ENCODE results near the gene ACVR2A. TPM values are rescaled to one million over a fixed set of nuclear protein-coding genes. Genes with fewer than 3 reads are reported as not detected.

ACVR2A gene
- total RNA-seq, 1 experiment from 2014 or later: 15.7 TPM

- BruUV-seq (replicated peaks): no TSS peak
- peak in 1 of 2 experiments; percentile 1 for TF ChIP-seq CTCF (IDR thresholded peaks at IDR 0.05; ENCODE audit: insufficient read depth in 1 of 2, low read depth in 1 of 2, low read length in 1 of 2, severe bottlenecking in 1 of 2, unreplicated experiment in 1 of 2)
- H3K4me1 ChIP-seq: peaks cover 8% of the 10 kb centered on the region; the same call in 1 of the 2 replicates
- H3K36me3 Mint-ChIP-seq (ENCODE audit: insufficient read depth, unreplicated experiment): peaks cover 14% of the 10 kb centered on the region
- peak; percentile 92 to 97 for DNase-seq
- H3K9me3 Mint-ChIP-seq (ENCODE audit: unreplicated experiment): no peaks in the 10 kb centered on the region
- POLR2A ChIA-PET: interaction anchor here (0.6 to 1.6 kb wide), 5 partner anchors 28 to 83 kb away, joined by 3 to 5 read pairs (median 3); no protein-coding TSS in a partner anchor
- H3K36me3 ChIP-seq (ENCODE audit: control insufficient read depth, insufficient read depth, low read length): no peaks in the 10 kb centered on the region
- intact Hi-C loops (cut with micrococcal nuclease; ENCODE audit: unreplicated experiment): no loop called here
- no peaks in the 10 kb centered on the region for H3K9me3 ChIP-seq
- no peaks in the 10 kb centered on the region for H3K27me3 ChIP-seq (replicated peaks; ENCODE audit: control insufficient read depth, insufficient read depth, low read length)
- H3K27ac Mint-ChIP-seq (ENCODE audit: unreplicated experiment): peak overlapping the region; percentile 98
- CTCF ChIA-PET: interaction anchor here (0.7 to 0.9 kb wide), 2 partner anchors 17 to 67 kb away, joined by 3 to 4 read pairs; no protein-coding TSS in a partner anchor
- H3K4me1 Mint-ChIP-seq (ENCODE audit: low read depth, unreplicated experiment): peaks cover 22% of the 10 kb centered on the region
- peak overlapping the region; percentile 56 for H3K4me3 ChIP-seq (ENCODE audit: low read depth, low read length)
- peaks cover 7% of the 10 kb centered on the region for H3K27me3 Mint-ChIP-seq (ENCODE audit: insufficient read depth, unreplicated experiment)
- peak overlapping the region; percentile 99 for H3K4me3 Mint-ChIP-seq (ENCODE audit: unreplicated experiment)
These were observed 749 bp upstream of the ACVR2A start for GRCh38 chr2:147843864-147844696.

- DNase-seq: no peak
These were observed 662 bp downstream of the ACVR2A start for GRCh38 chr2:147845411-147845971.

More at GRCh38 chr2:147845411-147845971, 662 bp downstream of the ACVR2A start:
- Mint-ChIP-seq H3K36me3 (ENCODE audit: insufficient read depth, unreplicated experiment) (peaks cover 14% of the 10 kb centered on the region), H3K9me3 (ENCODE audit: unreplicated experiment) (no peaks in the 10 kb centered on the region), H3K4me3 (ENCODE audit: unreplicated experiment) (peak overlapping the region; percentile 99), H3K4me1 (ENCODE audit: low read depth, unreplicated experiment) (peaks cover 22% of the 10 kb centered on the region), H3K27me3 (ENCODE audit: insufficient read depth, unreplicated experiment) (no peaks in the 10 kb centered on the region), H3K27ac (ENCODE audit: unreplicated experiment) (peak overlapping the region; percentile 98)
- H3K4me1 ChIP-seq: peaks cover 8% of the 10 kb centered on the region; the same call in 1 of the 2 replicates
- no peaks in the 10 kb centered on the region for H3K27me3 ChIP-seq (replicated peaks; ENCODE audit: control insufficient read depth, insufficient read depth, low read length)
- no peaks in the 10 kb centered on the region for H3K36me3 ChIP-seq (ENCODE audit: control insufficient read depth, insufficient read depth, low read length)
- ChIA-PET POLR2A (interaction anchor here (0.6 kb wide), 2 partner anchors 664 to 1099 kb away, joined by 3 to 9 read pairs; no protein-coding TSS in a partner anchor), CTCF (interaction anchor here (1.0 kb wide), 1 partner anchor 65 kb away, joined by 4 read pairs; no protein-coding TSS in a partner anchor)
- no peak for TF ChIP-seq CTCF (IDR thresholded peaks at IDR 0.05; ENCODE audit: insufficient read depth in 1 of 2, low read depth in 1 of 2, low read length in 1 of 2, severe bottlenecking in 1 of 2, unreplicated experiment in 1 of 2)
- intact Hi-C loops (cut with micrococcal nuclease; ENCODE audit: unreplicated experiment): loop anchor here (5.0 kb wide), 1 partner anchor 67 kb away; no protein-coding TSS in a partner anchor
- no peaks in the 10 kb centered on the region for H3K9me3 ChIP-seq
- TSS peak; percentile 48 for BruUV-seq (replicated peaks)
- peak overlapping the region; percentile 56 for H3K4me3 ChIP-seq (ENCODE audit: low read depth, low read length)
